Stimulated activated CD8-positive, alpha-beta memory T cell treated with anti-CD3 and anti-CD28 coated beads, Interleukin-15, amount 100 ng/mL, for 48 hours (primary cell): ENCODE data around the gene MYL2.
"Not testable (repeated sequence)": the region's sequence is repeated elsewhere in the genome, so short reads cannot be mapped to it uniquely, and the experiment has no call there.

Source experiments
- DNase-seq, 2 donors: peaks; one replicate each; pipeline ENCODE4 v3.0.0-alpha.2; 2020; ENCODE audit warnings: low read depth in 2 of 2

Gene MYL2

GRCh38 chr12:110920324-110920910 lies at the start of gene MYL2:
Gene MYL2, minus strand, starts transcription at chr12:110920579. Its CDS starts 50 bp downstream, at chr12:110920529.
- no peak for DNase-seq

DNA sequence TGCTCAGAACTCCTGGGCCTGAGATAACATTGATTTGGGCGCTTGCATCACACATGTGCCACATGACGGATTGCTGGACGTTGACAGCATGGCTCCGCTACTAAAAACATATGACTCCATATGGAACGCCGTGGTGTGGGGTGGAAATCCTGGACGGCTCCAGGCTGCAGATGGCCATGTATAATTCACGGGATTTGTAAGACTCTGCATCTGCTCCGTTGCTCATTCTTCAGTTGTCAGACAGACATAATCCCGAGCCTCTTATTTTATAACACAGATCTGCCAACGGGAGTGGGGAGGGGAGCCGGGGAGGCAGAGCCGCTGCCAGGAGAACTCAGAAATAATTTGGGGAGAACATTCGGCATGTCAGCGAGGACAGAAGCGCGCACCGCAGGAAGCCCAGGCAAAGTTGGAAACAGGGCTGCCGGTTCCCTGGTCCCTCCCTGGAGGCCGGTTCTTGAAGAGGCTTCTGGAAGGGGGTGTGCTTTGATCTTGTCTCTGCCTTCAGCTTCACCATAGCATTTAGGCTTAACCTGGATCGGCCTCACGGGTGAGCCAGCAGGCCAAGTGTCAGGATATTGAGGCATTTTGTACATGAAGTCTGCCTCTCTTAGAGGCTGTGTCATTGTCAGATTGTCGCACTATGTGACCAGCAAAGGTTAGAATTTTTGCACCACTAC lies 45.8 kb upstream of the MYL2 start:
- DNase-seq, result no peak

GRCh38 chr12:110965574-110965973 lies 45.2 kb upstream of the MYL2 start:
- DNase-seq, result no peak

GRCh38 chr12:110960795-110961194 lies 40.4 kb upstream of the MYL2 start:
- no peak for DNase-seq

GRCh38 chr12:110957652-110958051 lies 37.3 kb upstream of the MYL2 start:
- DNase-seq, result no peak

GRCh38 chr12:110957159-110957558 lies 36.8 kb upstream of the MYL2 start:
- no peak for DNase-seq

- DNase-seq, result not testable (repeated sequence)
Observed at GRCh38 chr12:110950867-110951266, 30.5 kb upstream of the MYL2 start.

DNA sequence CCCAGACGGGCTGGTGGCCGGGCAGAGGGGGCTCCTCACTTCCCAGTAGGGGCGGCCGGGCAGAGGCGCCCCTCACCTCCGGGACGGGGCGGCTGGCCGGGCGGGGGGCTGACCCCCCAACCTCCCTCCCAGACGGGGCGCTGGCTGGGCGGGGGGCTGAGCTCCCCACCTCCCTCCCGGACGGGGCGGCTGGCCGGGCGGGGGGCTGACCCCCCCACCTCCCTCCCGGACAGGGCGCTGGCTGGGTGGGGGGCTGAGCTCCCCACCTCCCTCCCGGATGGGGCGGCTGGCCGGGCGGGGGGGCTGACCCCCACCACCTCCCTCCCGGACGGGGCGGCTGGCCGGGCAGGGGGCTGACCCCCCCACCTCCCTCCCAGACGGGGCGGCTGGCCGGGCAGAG lies 30.1 kb upstream of the MYL2 start:
- not testable (repeated sequence) for DNase-seq

GRCh38 chr12:110948041-110948440 lies 27.7 kb upstream of the MYL2 start:
- no peak for DNase-seq

DNA sequence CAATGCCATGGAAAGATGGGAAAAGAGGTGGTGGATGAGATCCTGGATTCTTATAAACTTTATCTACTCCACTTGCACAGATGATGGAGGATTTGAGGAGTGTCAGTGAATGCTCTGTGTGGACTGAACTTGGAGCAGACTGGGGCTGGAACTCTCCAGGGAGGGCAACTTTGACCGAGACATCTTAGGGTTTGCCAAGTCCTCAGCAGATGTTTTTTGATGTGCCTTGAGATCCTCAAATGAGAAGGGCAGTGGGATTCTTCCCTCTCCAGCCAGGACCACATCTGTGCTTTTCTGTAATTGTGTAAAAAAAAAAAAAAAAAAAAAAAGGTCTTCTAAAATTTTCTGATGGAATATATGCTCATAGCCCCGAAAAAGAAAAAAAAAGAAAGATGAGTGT lies 23.0 kb upstream of the MYL2 start:
- DNase-seq, result no peak

- no peak for DNase-seq
Observed at GRCh38 chr12:110941391-110941790, 21.0 kb upstream of the MYL2 start.

- no peak for DNase-seq
Observed at GRCh38 chr12:110940933-110941332, 20.6 kb upstream of the MYL2 start.

GRCh38 chr12:110940296-110940695 lies 19.9 kb upstream of the MYL2 start:
- DNase-seq, result no peak

DNA sequence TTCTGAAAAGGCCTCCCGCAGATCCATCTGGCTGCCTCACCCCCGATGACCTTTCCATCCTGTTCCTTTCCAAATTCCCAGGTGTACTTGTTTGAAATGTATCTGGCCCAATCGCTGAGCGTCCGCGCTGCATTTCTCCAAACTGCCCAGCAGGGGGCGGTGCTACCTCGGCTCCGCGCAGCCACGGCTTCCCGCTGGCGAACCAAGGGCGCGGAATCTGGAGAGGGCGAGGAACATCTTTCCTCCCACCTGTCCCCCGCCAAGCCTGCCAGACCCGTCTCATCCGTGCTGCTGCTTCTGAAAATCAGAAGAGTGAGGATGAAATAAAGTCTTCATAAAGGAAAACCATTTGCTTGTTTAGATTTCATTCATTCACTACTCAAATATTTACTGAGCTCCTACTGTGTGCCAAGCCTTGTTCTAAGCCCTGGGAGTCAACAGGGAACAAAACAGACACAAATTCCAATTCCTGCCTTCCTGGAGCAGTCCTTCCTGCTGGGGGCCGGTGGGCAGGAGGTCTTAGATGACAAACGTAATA lies 16.8 kb upstream of the MYL2 start:
- DNase-seq, result peak; percentile 11 to 24

- no peak for DNase-seq
Observed at GRCh38 chr12:110936367-110937103, 16.2 kb upstream of the MYL2 start.

DNA sequence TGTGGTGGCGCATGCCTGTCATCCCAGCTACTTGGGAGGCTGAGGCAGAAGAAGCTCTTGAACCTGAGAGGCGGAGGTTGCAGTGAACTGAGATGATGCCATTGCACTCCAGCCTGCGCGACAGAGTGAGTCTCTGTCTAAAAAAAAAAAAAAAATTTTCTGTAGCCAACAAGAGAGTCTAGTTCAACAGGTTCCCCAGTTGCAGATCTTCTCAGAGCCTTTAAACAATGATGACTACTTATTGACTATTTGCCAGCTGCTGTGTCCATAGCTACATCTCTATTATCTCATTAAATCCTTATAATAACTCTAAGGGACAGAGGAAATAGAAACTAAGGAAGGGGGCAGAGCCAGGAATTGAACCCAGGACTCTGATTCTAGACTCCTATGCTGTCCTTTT lies 15.2 kb upstream of the MYL2 start:
- DNase-seq, result no peak

DNA sequence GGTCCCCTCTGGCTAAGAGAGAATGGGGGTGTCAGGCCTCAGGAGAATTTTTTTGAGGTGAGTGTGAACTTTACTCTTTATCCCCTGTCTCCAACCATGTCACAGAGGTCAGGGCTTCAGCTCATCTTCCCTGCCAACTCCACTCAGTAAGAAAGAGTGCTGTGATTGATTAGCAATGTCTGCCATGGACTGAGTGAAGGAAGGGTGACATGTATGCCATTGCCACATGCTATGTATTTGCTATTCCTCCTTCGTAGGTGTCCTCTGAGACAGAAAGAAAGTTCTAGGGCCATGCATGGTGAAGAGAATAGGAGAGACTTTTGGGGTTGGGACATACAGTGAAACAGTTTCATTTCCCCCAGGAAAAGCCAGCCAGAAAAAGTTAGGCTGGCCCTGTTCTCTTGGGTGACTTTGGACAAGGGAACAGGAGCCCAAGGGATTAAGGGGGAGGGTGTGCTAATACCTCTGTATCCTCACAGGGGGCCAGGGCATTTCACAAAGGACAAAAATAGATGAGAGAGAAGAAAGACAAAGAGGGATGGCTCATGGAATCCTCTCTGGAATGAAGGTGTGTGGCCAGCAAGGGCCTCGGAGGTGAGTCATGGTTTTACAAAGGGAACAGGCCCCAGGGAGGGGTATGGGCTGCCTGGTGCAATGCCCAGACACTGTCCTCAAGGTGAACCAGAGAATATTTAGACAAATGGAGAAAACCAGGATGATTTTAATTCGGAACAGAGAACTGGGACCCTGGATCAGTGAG lies 13.9 kb upstream of the MYL2 start:
- no peak for DNase-seq

DNA sequence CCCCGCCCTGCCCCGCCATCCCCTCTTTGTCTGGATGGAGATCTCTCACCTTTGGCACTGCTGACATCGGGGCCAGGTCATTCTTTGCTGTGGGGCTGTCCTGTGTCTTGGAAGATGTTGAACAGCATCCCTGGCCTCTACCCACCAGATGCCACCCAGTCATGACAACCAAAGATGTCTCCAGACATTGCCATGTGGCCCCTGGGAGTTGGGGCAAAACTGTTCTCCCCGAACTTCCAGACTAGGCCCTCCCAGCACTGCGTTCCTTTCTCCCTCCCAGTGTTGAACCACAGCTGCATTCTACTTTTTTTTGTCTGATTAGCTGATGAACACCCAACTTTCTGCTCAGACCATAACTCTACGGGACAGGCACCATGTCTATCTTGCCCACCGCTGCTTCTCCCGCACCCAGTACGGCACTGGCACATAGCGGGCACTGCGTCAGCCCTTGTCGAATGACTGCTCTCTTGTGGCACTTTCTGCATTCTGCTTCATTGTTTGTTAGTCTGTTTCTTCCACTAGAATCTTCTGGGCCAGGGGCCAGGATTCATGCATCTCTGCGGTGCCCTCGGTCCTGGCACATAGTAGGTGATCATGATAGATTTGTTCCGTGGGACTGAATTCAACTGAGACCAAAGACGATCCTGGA lies 13.1 kb upstream of the MYL2 start:
- DNase-seq, result no peak

GRCh38 chr12:110932046-110932445 lies 11.7 kb upstream of the MYL2 start:
- DNase-seq, result no peak

- DNase-seq, result no peak
Observed at GRCh38 chr12:110931315-110931728, 10.9 kb upstream of the MYL2 start.
